ENCODE measurements around the gene LMAN2.
"Not testable (repeated sequence)": the region's sequence is repeated elsewhere in the genome, so short reads cannot be mapped to it uniquely, and the experiment has no call there.

The LMAN2 gene

GRCh38 chr5:177376107-177376506 is 24.6 kb upstream of the LMAN2 start:
- H3K27me3 ChIP-seq (replicated peaks; ENCODE audit: control insufficient read depth, insufficient read depth, low read length) = no peaks in the 10 kb centered on the region
- TF ChIP-seq CTCF (IDR thresholded peaks at IDR 0.05; ENCODE audit: insufficient read depth, low read length, poor library complexity, severe bottlenecking) = no peak
- H3K4me3 ChIP-seq (replicated peaks; ENCODE audit: low read depth, low read length) = no peak overlapping the region
- peaks cover 12% of the 10 kb centered on the region for H3K36me3 ChIP-seq (ENCODE audit: control insufficient read depth, insufficient read depth, low read length)
- DNase-seq (ENCODE audit: extremely low read depth, insufficient read length) = no peak

GRCh38 chr5:177375516-177375915 is 24.0 kb upstream of the LMAN2 start:
- peaks cover 12% of the 10 kb centered on the region for H3K36me3 ChIP-seq (ENCODE audit: control insufficient read depth, insufficient read depth, low read length)
- not testable (repeated sequence) for H3K4me3 ChIP-seq (replicated peaks; ENCODE audit: low read depth, low read length); H3K27me3 ChIP-seq (replicated peaks; ENCODE audit: control insufficient read depth, insufficient read depth, low read length); DNase-seq (ENCODE audit: extremely low read depth, insufficient read length)

- H3K27me3 ChIP-seq (replicated peaks; ENCODE audit: control insufficient read depth, insufficient read depth, low read length) = no peaks in the 10 kb centered on the region
- DNase-seq (ENCODE audit: extremely low read depth, insufficient read length) = no peak
- H3K36me3 ChIP-seq (ENCODE audit: control insufficient read depth, insufficient read depth, low read length) = peaks cover 17% of the 10 kb centered on the region
- no peak overlapping the region for H3K4me3 ChIP-seq (replicated peaks; ENCODE audit: low read depth, low read length)
- no peak for TF ChIP-seq CTCF (IDR thresholded peaks at IDR 0.05; ENCODE audit: insufficient read depth, low read length, poor library complexity, severe bottlenecking)
These were observed 22.7 kb upstream of the LMAN2 start for GRCh38 chr5:177374211-177374610.

GRCh38 chr5:177373806-177374205 is 22.3 kb upstream of the LMAN2 start:
- H3K36me3 ChIP-seq (ENCODE audit: control insufficient read depth, insufficient read depth, low read length) = peaks cover 18% of the 10 kb centered on the region
- no peak overlapping the region for H3K4me3 ChIP-seq (replicated peaks; ENCODE audit: low read depth, low read length)
- DNase-seq (ENCODE audit: extremely low read depth, insufficient read length) = no peak
- no peaks in the 10 kb centered on the region for H3K27me3 ChIP-seq (replicated peaks; ENCODE audit: control insufficient read depth, insufficient read depth, low read length)
- no peak for TF ChIP-seq CTCF (IDR thresholded peaks at IDR 0.05; ENCODE audit: insufficient read depth, low read length, poor library complexity, severe bottlenecking)

GRCh38 chr5:177372910-177373309 is 21.4 kb upstream of the LMAN2 start:
- Histone ChIP-seq H3K27me3 (replicated peaks; ENCODE audit: control insufficient read depth, insufficient read depth, low read length) (no peaks in the 10 kb centered on the region), H3K36me3 (ENCODE audit: control insufficient read depth, insufficient read depth, low read length) (peaks cover 27% of the 10 kb centered on the region), H3K4me3 (replicated peaks; ENCODE audit: low read depth, low read length) (no peak overlapping the region)
- no peak for DNase-seq (ENCODE audit: extremely low read depth, insufficient read length)
- no peak for TF ChIP-seq CTCF (IDR thresholded peaks at IDR 0.05; ENCODE audit: insufficient read depth, low read length, poor library complexity, severe bottlenecking)

GRCh38 chr5:177372034-177372896 is 20.8 kb upstream of the LMAN2 start:
- no peak for TF ChIP-seq CTCF (IDR thresholded peaks at IDR 0.05; ENCODE audit: insufficient read depth, low read length, poor library complexity, severe bottlenecking)
- DNase-seq (ENCODE audit: extremely low read depth, insufficient read length) = no peak
- H3K4me3 ChIP-seq (replicated peaks; ENCODE audit: low read depth, low read length) = no peak overlapping the region
- no peaks in the 10 kb centered on the region for H3K27me3 ChIP-seq (replicated peaks; ENCODE audit: control insufficient read depth, insufficient read depth, low read length)
- peaks cover 28% of the 10 kb centered on the region for H3K36me3 ChIP-seq (ENCODE audit: control insufficient read depth, insufficient read depth, low read length)

Measured in GM06990 (cell line).